WI38 (cell line): ENCODE results near the gene KCNC1.

Experiments
- H3K4me3 ChIP-seq: 2 replicates; pipeline ENCODE4 v1.5.1; 2011; ENCODE audit warnings: low read depth, mild to moderate bottlenecking, control low read depth, low read length
- TF ChIP-seq, protein P1 (sequence below): IDR thresholded peaks from 2 replicates; pipeline ENCODE4 v1.5.1; 2012; ENCODE audit warnings: low read depth, mild to moderate bottlenecking, control low read depth, low read length

The KCNC1 gene

DNA sequence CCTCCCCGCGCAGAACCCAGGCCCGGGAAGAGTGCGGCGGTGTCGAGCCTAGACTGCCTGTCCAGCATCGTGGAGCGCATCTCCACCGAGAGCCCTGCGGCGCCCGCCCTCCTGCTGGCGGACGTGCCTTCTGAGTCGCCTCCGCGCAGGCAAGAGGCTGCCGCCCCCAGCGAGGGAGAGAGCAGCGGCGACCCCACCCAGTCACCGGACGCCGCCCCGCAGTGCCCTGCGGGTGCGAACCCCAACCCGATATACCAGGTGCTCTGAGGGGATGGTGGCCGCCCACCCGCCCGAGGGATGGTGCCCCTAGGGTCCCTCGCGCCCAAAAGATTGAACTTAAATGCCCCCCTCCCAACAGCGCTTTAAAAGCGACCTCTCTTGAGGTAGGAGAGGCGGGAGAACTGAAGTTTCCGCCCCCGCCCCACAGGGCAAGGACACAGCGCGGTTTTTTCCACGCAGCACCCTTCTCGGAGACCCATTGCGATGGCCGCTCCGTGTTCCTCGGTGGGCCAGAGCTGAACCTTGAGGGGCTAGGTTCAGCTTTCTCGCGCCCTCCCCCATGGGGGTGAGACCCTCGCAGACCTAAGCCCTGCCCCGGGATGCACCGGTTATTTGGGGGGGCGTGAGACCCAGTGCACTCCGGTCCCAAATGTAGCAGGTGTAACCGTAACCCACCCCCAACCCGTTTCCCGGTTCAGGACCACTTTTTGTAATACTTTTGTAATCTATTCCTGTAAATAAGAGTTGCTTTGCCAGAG, 13.2 kb upstream of the KCNC1 start:
- no peak overlapping the region for H3K4me3 ChIP-seq

GRCh38 chr11:17722000-17722643, 12.5 kb upstream of the KCNC1 start:
- TF ChIP-seq, protein P1, sequence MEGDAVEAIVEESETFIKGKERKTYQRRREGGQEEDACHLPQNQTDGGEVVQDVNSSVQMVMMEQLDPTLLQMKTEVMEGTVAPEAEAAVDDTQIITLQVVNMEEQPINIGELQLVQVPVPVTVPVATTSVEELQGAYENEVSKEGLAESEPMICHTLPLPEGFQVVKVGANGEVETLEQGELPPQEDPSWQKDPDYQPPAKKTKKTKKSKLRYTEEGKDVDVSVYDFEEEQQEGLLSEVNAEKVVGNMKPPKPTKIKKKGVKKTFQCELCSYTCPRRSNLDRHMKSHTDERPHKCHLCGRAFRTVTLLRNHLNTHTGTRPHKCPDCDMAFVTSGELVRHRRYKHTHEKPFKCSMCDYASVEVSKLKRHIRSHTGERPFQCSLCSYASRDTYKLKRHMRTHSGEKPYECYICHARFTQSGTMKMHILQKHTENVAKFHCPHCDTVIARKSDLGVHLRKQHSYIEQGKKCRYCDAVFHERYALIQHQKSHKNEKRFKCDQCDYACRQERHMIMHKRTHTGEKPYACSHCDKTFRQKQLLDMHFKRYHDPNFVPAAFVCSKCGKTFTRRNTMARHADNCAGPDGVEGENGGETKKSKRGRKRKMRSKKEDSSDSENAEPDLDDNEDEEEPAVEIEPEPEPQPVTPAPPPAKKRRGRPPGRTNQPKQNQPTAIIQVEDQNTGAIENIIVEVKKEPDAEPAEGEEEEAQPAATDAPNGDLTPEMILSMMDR, result peak; percentile 70
- no peak overlapping the region for H3K4me3 ChIP-seq

More for the DNA sequence above, 13.2 kb upstream of the KCNC1 start:
- TF ChIP-seq, protein P1, result no peak

DNA sequence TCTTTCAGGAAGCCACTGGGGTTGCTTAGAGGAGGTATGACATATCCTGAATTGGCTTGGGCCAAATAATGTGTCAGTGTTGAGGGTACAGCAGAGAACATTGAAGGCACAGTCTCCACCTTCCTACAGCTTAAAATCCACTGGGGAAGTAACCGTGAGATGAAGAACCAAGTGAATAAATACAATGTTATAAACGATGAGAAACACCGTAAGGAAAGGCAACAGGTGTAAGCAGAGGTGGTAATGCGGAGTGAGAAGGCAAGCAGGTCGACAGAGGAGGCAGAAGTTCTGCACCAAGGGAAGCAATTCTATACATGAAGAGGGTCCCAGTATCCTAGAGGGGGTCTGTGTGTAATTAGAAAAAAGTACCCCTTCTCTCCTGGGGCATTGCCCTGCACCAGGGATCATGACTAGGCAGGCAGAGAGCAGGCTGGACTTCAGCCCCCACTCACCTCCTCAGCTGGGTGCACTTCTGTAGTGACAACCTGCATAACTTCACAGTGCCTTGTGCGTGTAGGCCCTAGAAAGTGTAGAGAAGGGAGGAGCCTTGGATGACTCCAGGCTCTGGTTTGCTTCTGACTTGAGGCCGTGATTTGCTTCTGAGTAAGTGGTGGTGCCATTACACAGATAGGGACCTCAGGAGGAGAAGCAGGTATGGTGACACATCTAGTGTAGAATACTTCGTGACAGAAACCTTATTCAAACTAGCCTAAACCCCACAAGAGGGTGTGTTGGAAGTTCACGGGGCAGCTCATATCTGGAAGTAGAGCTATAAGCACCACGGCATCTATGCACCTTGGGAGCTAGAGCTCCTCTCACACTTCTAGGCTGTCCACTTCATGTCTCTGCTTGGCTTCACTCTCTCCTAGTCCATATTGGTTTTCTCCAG, 10.3 kb upstream of the KCNC1 start:
- H3K4me3 ChIP-seq, result no peak overlapping the region
- TF ChIP-seq, protein P1, result no peak

GRCh38 chr11:17725174-17725573, 9.4 kb upstream of the KCNC1 start:
- no peak overlapping the region for H3K4me3 ChIP-seq
- TF ChIP-seq, protein P1, result no peak

DNA sequence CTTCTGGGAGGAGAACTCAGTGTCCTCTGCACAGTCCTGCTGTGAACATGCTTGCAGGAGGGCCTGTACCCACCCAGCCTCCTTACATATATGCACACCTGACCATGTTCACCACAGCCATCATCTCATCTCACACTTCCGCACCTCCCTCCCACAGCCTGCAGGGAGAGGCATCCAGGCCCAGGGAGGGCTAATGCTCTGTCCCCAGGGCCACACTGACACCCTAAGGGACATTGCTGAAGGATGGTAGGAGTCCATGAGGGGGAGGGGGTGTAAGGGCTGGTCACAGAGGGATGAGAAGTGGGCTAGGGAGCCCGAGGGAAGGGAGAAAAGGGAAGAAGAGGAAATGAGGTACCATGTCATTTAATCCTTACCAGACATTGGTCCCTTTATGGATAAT, 4.4 kb upstream of the KCNC1 start:
- TF ChIP-seq, protein P1, result no peak
- H3K4me3 ChIP-seq, result no peak overlapping the region

DNA sequence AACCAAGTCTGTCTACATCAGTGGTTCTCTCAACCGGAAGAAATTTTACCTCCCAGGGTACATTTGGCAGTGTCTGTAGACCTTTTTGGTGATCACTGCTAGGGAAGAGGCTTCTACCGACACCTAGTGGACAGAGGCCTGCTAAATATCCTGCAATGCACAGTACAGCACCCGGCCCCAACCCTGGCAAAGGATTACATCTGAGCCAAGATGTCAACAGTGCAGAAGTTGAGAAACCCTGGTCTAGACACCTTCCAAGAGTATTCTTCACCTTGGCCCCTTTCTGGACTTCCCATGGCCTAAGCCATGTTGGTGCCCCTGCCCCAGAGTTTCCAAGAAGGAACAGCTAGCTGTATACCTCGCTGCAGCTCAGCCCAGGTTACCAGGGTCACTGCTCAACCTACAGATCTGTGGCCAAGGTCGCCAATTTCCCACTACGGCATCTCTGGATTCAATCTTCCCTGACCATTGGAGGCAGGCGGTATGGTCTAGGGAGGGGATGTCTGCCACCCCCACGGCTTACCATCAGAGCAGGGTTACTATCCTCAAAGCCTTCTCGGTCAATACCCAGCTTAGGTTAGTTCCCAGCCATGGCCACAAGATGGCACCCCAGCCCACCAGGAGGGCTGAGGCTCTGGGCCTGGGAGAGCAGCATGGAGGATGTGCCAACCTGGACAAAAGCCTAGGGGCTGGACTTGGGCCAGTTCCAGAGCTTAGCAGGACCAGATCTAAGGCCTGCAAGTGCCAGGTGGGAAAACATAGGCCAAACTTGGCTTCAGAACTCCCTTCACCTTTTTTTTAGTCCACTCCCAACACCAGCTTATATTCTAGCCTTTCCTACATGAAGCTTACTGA, 3.7 kb upstream of the KCNC1 start:
- no peak overlapping the region for H3K4me3 ChIP-seq
- TF ChIP-seq, protein P1, result peak; percentile 96
